ENCODE data around the gene IRF2BP2.
A peak's percentile ranks its signal among the peaks of the same experiment; 100 is the strongest.

The IRF2BP2 gene

DNA sequence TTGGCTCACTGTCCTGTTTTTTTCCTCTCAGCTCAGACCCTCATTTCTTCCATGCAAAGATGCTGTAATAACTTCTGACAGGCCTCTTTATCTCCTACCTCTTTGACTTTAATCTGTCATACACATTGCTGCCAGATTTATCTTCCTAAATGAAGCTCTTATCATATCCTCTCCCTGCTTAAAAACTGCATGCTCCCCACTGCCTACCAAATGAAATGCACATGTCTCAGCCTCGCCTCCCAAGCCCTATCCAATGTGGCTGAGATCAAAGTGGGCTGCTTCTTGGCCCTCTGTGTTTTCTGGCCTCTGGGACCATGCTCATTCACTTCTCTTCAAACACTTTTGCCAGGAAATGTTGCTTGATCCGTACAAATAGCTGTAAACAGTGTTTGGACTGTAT, 38.3 kb downstream of the IRF2BP2 start:
- no peak for TF ChIP-seq ZNF70 (CRISPR knock-in tag; IDR thresholded peaks at IDR 0.05)
- TF ChIP-seq, protein P1, sequence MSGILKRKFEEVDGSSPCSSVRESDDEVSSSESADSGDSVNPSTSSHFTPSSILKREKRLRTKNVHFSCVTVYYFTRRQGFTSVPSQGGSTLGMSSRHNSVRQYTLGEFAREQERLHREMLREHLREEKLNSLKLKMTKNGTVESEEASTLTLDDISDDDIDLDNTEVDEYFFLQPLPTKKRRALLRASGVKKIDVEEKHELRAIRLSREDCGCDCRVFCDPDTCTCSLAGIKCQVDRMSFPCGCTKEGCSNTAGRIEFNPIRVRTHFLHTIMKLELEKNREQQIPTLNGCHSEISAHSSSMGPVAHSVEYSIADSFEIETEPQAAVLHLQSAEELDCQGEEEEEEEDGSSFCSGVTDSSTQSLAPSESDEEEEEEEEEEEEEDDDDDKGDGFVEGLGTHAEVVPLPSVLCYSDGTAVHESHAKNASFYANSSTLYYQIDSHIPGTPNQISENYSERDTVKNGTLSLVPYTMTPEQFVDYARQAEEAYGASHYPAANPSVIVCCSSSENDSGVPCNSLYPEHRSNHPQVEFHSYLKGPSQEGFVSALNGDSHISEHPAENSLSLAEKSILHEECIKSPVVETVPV (CRISPR knock-in tag; IDR thresholded peaks at IDR 0.05), result no peak
- TF ChIP-seq, protein P2, sequence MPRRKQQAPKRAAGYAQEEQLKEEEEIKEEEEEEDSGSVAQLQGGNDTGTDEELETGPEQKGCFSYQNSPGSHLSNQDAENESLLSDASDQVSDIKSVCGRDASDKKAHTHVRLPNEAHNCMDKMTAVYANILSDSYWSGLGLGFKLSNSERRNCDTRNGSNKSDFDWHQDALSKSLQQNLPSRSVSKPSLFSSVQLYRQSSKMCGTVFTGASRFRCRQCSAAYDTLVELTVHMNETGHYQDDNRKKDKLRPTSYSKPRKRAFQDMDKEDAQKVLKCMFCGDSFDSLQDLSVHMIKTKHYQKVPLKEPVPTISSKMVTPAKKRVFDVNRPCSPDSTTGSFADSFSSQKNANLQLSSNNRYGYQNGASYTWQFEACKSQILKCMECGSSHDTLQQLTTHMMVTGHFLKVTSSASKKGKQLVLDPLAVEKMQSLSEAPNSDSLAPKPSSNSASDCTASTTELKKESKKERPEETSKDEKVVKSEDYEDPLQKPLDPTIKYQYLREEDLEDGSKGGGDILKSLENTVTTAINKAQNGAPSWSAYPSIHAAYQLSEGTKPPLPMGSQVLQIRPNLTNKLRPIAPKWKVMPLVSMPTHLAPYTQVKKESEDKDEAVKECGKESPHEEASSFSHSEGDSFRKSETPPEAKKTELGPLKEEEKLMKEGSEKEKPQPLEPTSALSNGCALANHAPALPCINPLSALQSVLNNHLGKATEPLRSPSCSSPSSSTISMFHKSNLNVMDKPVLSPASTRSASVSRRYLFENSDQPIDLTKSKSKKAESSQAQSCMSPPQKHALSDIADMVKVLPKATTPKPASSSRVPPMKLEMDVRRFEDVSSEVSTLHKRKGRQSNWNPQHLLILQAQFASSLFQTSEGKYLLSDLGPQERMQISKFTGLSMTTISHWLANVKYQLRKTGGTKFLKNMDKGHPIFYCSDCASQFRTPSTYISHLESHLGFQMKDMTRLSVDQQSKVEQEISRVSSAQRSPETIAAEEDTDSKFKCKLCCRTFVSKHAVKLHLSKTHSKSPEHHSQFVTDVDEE (CRISPR knock-in tag; IDR thresholded peaks at IDR 0.05), result peak; percentile 79; the same call in 1 of the 2 replicates
- TF ChIP-seq ZFP30 (CRISPR knock-in tag; IDR thresholded peaks at IDR 0.05), result no peak
- TF ChIP-seq, protein P3, sequence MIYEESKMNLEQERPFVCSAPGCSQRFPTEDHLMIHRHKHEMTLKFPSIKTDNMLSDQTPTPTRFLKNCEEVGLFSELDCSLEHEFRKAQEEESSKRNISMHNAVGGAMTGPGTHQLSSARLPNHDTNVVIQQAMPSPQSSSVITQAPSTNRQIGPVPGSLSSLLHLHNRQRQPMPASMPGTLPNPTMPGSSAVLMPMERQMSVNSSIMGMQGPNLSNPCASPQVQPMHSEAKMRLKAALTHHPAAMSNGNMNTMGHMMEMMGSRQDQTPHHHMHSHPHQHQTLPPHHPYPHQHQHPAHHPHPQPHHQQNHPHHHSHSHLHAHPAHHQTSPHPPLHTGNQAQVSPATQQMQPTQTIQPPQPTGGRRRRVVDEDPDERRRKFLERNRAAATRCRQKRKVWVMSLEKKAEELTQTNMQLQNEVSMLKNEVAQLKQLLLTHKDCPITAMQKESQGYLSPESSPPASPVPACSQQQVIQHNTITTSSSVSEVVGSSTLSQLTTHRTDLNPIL (CRISPR knock-in tag; IDR thresholded peaks at IDR 0.05; ENCODE audit: low read depth), result no peak
- TF ChIP-seq GLIS3 (CRISPR knock-in tag; IDR thresholded peaks at IDR 0.05), result no peak
- TF ChIP-seq TCF4 (CRISPR knock-in tag; IDR thresholded peaks at IDR 0.05; ENCODE audit: borderline replicate concordance), result peak; percentile 79; the same call in 1 of the 2 replicates
- TF ChIP-seq ESRRG (CRISPR knock-in tag; IDR thresholded peaks at IDR 0.05), result no peak
- TF ChIP-seq ZNF565 (CRISPR knock-in tag; conservative IDR thresholded peaks at IDR 0.05; ENCODE audit: low read depth), result no peak
- TF ChIP-seq, protein P4, sequence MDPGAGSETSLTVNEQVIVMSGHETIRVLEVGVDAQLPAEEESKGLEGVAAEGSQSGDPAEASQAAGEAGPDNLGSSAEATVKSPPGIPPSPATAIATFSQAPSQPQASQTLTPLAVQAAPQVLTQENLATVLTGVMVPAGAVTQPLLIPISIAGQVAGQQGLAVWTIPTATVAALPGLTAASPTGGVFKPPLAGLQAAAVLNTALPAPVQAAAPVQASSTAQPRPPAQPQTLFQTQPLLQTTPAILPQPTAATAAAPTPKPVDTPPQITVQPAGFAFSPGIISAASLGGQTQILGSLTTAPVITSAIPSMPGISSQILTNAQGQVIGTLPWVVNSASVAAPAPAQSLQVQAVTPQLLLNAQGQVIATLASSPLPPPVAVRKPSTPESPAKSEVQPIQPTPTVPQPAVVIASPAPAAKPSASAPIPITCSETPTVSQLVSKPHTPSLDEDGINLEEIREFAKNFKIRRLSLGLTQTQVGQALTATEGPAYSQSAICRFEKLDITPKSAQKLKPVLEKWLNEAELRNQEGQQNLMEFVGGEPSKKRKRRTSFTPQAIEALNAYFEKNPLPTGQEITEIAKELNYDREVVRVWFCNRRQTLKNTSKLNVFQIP (CRISPR knock-in tag; IDR thresholded peaks at IDR 0.05; ENCODE audit: borderline replicate concordance, low read depth), result no peak
- TF ChIP-seq TOX (CRISPR knock-in tag; IDR thresholded peaks at IDR 0.05; ENCODE audit: borderline replicate concordance), result no peak
- TF ChIP-seq ARNTL (CRISPR knock-in tag; IDR thresholded peaks at IDR 0.05; ENCODE audit: borderline replicate concordance, low read depth), result no peak
- TF ChIP-seq PPARA (CRISPR knock-in tag; IDR thresholded peaks at IDR 0.05; ENCODE audit: borderline replicate concordance), result no peak
- ATAC-seq, result peak; percentile 64; the same call in 2 of the 3 replicates

DNA sequence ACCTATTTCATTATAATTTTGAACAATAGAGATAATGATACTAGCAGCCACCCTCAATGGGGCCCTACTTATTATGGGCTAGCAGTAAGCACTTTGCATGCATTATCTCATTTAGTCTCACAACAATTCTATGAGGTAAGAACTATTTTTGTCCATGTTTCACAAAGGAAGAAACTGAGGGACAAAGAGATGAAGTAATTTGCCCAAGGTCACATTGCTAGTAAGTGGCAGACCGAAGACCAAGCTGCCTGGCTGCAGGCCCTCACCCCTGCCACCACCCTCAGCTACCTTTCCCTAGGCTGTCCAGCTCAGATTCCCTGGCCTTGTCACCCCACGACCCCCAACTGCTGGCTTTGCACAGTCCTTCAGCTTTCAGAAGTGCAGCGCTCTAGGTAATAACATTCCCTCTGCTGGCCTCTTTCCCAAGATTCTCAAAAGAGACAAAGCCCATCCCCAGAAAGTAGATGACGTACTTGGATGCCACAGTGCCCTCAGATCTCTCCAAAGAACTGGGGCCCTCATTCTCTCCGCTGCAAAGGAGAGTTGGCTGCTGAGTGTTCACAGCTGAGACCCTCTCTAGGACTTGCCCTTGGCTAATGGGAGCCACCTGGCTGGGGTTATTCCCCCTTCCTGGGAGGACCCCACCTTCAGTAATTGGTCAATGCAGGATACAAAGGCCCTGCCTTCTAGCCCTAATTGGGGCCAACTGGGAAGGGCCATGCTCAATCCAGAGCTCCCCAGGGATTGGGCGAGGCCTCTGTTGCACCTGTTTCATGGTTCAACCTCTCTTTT, 39.5 kb downstream of the IRF2BP2 start:
- no peak for TF ChIP-seq BACH2 (CRISPR knock-in tag; IDR thresholded peaks at IDR 0.05; ENCODE audit: borderline replicate concordance)
- TF ChIP-seq ZNF565 (CRISPR knock-in tag; conservative IDR thresholded peaks at IDR 0.05; ENCODE audit: low read depth), result no peak
- TF ChIP-seq SNAI2 (CRISPR knock-in tag; IDR thresholded peaks at IDR 0.05), result no peak
- TF ChIP-seq ISL1 (CRISPR knock-in tag; IDR thresholded peaks at IDR 0.05), result no peak
- no peak for TF ChIP-seq ARNTL (CRISPR knock-in tag; IDR thresholded peaks at IDR 0.05; ENCODE audit: borderline replicate concordance, low read depth)
- TF ChIP-seq ZFP3 (CRISPR knock-in tag; IDR thresholded peaks at IDR 0.05), result no peak
- TF ChIP-seq, protein P4 (CRISPR knock-in tag; IDR thresholded peaks at IDR 0.05; ENCODE audit: borderline replicate concordance, low read depth), result no peak
- no peak for TF ChIP-seq GLIS3 (CRISPR knock-in tag; IDR thresholded peaks at IDR 0.05)
- no peak for ATAC-seq

DNA sequence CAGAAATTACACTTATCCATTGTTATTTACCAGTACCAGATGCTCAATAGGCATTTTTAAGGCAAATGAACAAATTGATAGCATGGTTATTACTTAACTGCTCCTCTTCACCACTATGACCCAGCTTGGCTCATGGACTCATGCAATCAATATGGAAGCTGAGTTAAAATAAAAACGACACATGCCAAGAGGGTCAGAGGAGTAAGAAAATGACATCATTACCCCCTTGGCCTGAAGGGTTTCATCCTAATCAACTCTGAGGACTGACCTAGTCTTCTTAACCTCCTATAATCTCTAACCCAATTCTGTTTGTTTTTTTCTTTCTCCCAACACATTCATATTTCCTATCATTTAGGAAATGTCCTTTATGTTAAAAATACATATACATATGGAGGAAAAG, 41.6 kb downstream of the IRF2BP2 start:
- TF ChIP-seq TOX (CRISPR knock-in tag; IDR thresholded peaks at IDR 0.05; ENCODE audit: borderline replicate concordance) (no peak), ESRRG (CRISPR knock-in tag; IDR thresholded peaks at IDR 0.05) (no peak)
- TF ChIP-seq, protein P5, sequence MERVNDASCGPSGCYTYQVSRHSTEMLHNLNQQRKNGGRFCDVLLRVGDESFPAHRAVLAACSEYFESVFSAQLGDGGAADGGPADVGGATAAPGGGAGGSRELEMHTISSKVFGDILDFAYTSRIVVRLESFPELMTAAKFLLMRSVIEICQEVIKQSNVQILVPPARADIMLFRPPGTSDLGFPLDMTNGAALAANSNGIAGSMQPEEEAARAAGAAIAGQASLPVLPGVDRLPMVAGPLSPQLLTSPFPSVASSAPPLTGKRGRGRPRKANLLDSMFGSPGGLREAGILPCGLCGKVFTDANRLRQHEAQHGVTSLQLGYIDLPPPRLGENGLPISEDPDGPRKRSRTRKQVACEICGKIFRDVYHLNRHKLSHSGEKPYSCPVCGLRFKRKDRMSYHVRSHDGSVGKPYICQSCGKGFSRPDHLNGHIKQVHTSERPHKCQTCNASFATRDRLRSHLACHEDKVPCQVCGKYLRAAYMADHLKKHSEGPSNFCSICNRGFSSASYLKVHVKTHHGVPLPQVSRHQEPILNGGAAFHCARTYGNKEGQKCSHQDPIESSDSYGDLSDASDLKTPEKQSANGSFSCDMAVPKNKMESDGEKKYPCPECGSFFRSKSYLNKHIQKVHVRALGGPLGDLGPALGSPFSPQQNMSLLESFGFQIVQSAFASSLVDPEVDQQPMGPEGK (CRISPR knock-in tag; IDR thresholded peaks at IDR 0.05; ENCODE audit: borderline replicate concordance), result no peak
- TF ChIP-seq, protein P2 (CRISPR knock-in tag; IDR thresholded peaks at IDR 0.05), result no peak
- TF ChIP-seq, protein P3 (CRISPR knock-in tag; IDR thresholded peaks at IDR 0.05; ENCODE audit: low read depth), result no peak
- no peak for ATAC-seq

All from SK-N-SH treated with all-trans-retinoic acid at 6 μM for 48 hours (cell line).